ENCODE results near the gene NCDN. TPM values are rescaled to one million over a fixed set of nuclear protein-coding genes. Genes with fewer than 3 reads are reported as not detected.

Gene NCDN
- total RNA-seq, 2 donors from 2014 or later, result 14.3 to 20.1 TPM

- H3K4me3 ChIP-seq, result no peak overlapping the region
- H3K36me3 ChIP-seq (replicated peaks in 1 of 2; ENCODE audit: insufficient read depth in 1 of 2, low read depth in 2 of 2), result no peaks in the 10 kb centered on the region
- peaks cover 45% of the 10 kb centered on the region for H3K4me1 ChIP-seq
- H3K27ac ChIP-seq, result no peak overlapping the region
- intact Hi-C loops (cut with DNase I), result no loop called here
- H3K27me3 ChIP-seq, result no peaks in the 10 kb centered on the region
- WGBS, 2 donors, result 41 to 44% methylated on average over 33 to 43 of the region's 44 CpGs
- DNase-seq, result peak; percentile 77 to 91 (median 84)
- TF ChIP-seq POLR2A (IDR thresholded peaks at IDR 0.05), result no peak
- TF ChIP-seq, protein P1, sequence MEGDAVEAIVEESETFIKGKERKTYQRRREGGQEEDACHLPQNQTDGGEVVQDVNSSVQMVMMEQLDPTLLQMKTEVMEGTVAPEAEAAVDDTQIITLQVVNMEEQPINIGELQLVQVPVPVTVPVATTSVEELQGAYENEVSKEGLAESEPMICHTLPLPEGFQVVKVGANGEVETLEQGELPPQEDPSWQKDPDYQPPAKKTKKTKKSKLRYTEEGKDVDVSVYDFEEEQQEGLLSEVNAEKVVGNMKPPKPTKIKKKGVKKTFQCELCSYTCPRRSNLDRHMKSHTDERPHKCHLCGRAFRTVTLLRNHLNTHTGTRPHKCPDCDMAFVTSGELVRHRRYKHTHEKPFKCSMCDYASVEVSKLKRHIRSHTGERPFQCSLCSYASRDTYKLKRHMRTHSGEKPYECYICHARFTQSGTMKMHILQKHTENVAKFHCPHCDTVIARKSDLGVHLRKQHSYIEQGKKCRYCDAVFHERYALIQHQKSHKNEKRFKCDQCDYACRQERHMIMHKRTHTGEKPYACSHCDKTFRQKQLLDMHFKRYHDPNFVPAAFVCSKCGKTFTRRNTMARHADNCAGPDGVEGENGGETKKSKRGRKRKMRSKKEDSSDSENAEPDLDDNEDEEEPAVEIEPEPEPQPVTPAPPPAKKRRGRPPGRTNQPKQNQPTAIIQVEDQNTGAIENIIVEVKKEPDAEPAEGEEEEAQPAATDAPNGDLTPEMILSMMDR (IDR thresholded peaks at IDR 0.05), result no peak
- H3K9me3 ChIP-seq, result no peaks in the 10 kb centered on the region
- ATAC-seq, result no peak
Measured at GRCh38 chr1:35560256-35561225, 2.9 kb downstream of the NCDN start.

DNA sequence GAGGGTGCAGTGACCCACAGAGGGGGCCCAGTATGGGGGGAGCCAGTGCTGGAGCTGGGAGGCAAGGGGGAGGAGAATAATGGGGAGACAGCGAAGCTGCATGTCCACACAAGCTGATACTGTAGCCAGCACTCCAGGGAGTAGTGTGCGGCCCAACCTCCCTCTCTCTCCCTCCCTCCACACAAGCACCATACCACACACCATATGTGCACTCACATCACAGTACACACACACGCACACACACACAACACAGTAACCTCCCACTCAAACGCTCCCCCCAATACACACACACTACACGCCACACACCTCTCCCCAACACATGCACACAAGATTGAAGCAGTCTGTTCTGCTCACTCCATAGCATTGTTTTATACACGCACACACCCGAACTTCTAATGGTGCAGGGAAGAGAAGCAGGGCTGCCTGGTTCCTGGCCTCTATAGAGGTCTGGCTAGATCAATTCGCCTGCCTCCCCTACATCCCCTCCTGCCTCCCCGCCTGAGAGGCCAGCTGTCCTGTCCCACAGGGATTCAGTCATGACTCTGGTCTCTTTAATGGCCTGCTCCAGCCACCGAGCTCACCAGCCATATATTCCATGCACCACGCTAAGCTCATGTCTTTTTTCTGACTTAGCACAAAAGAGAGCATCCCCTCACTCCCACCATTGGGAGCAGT, 3.8 kb downstream of the NCDN start:
- peaks cover 36% of the 10 kb centered on the region for H3K4me1 ChIP-seq
- H3K27ac ChIP-seq, result no peak overlapping the region
- WGBS, 2 donors, result 83 to 87% methylated on average over 11 of the region's 11 CpGs
- H3K9me3 ChIP-seq, result no peaks in the 10 kb centered on the region
- H3K27me3 ChIP-seq, result no peaks in the 10 kb centered on the region
- DNase-seq (no peak), ATAC-seq (no peak)
- intact Hi-C loops (cut with DNase I), result no loop called here
- no peak overlapping the region for H3K4me3 ChIP-seq
- no peaks in the 10 kb centered on the region for H3K36me3 ChIP-seq (replicated peaks in 1 of 2; ENCODE audit: insufficient read depth in 1 of 2, low read depth in 2 of 2)
- TF ChIP-seq, protein P1 (IDR thresholded peaks at IDR 0.05), result no peak
- TF ChIP-seq POLR2A (IDR thresholded peaks at IDR 0.05), result no peak

- Histone ChIP-seq H3K4me1 (peaks cover 34% of the 10 kb centered on the region), H3K4me3 (no peak overlapping the region), H3K9me3 (no peaks in the 10 kb centered on the region), H3K36me3 (replicated peaks in 1 of 2; ENCODE audit: insufficient read depth in 1 of 2, low read depth in 2 of 2) (no peaks in the 10 kb centered on the region), H3K27me3 (no peaks in the 10 kb centered on the region), H3K27ac (no peak overlapping the region)
- DNase-seq (no peak), ATAC-seq (no peak)
- intact Hi-C loops (cut with DNase I), result no loop called here
- whole genome bisulfite sequencing, 2 donors, result 92 to 93% methylated on average over 10 to 15 of the region's 15 CpGs
- no peak for TF ChIP-seq POLR2A (IDR thresholded peaks at IDR 0.05)
- TF ChIP-seq, protein P1 (IDR thresholded peaks at IDR 0.05), result no peak
Measured at GRCh38 chr1:35561972-35562680, 4.5 kb downstream of the NCDN start.

GRCh38 chr1:35563166-35563565, 5.6 kb downstream of the NCDN start:
- Histone ChIP-seq H3K4me1 (peaks cover 29% of the 10 kb centered on the region), H3K4me3 (no peak overlapping the region), H3K27me3 (no peaks in the 10 kb centered on the region), H3K9me3 (no peaks in the 10 kb centered on the region), H3K27ac (no peak overlapping the region), H3K36me3 (replicated peaks in 1 of 2; ENCODE audit: insufficient read depth in 1 of 2, low read depth in 2 of 2) (no peaks in the 10 kb centered on the region)
- intact Hi-C loops (cut with DNase I), result no loop called here
- no peak for DNase-seq
- TF ChIP-seq, protein P1 (IDR thresholded peaks at IDR 0.05), result no peak
- TF ChIP-seq POLR2A (IDR thresholded peaks at IDR 0.05), result no peak
- ATAC-seq, result no peak
- WGBS, 2 donors, result 70 to 75% methylated on average over 12 of the region's 12 CpGs
